Measurements from ENCODE around the gene NAPG.
A peak's percentile ranks its signal among the peaks of the same experiment; 100 is the strongest.
"Not testable (repeated sequence)": the region's sequence is repeated elsewhere in the genome, so short reads cannot be mapped to it uniquely, and the experiment has no call there.

Gene NAPG

DNA sequence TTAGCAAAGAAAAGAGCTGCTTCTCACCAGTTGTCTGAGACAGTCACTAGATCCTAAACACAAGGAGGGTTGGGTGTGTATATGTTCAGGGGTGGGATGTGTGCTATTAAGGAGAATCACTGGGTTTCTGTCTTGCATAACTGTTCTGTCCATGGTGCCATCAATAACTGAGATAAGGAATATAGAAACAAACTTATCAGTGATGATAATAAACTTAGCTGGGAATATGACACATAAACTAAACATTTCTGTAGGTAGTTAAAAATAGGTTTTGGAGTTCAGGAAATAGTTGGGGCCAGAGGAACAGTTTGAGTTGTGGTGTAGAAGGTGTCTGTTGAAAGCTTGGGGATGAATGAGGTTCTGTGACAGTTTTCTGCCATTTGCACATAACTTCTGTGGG is 17.4 kb downstream of the NAPG start:
- TF ChIP-seq, protein P1, sequence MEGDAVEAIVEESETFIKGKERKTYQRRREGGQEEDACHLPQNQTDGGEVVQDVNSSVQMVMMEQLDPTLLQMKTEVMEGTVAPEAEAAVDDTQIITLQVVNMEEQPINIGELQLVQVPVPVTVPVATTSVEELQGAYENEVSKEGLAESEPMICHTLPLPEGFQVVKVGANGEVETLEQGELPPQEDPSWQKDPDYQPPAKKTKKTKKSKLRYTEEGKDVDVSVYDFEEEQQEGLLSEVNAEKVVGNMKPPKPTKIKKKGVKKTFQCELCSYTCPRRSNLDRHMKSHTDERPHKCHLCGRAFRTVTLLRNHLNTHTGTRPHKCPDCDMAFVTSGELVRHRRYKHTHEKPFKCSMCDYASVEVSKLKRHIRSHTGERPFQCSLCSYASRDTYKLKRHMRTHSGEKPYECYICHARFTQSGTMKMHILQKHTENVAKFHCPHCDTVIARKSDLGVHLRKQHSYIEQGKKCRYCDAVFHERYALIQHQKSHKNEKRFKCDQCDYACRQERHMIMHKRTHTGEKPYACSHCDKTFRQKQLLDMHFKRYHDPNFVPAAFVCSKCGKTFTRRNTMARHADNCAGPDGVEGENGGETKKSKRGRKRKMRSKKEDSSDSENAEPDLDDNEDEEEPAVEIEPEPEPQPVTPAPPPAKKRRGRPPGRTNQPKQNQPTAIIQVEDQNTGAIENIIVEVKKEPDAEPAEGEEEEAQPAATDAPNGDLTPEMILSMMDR (IDR thresholded peaks at IDR 0.05; ENCODE audit: low read length, missing control alignments) = no peak

DNA sequence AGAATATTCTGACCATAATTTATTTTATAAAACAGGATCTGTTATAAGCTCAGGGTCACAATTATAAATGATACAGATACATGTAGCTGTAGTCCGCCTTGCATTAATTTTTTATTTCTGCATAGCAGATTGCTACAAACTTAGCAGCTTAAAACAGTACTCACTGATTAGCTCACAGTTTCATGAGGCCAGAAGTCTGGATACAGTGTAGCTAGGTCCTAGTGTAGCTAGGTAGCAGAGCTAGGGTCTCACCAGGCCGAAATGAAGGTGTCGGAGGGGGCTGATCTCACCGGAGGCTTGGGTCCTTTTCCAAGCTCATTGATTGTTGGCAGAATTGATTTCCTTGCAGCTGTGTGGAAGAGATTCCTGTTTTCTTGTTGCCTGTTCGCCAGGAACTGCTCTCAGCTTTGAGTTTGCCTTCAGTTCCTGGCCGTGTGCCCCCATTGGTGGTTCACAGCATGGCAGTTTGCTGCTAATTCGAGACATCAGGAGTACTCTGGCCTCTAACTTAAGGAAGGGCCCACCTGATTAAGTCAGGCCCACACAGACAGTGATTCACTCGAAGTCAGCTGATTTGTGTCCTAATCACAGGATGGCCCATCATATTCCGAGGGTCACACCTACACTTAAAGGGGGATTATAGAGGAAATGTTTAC is 18.4 kb downstream of the NAPG start:
- no peak for DNase-seq (ENCODE audit: low read depth)

More for the DNA sequence above, 17.4 kb downstream of the NAPG start:
- peak; percentile 16 for DNase-seq (ENCODE audit: low read depth)
- no peak overlapping the region for H3K4me3 ChIP-seq (replicated peaks; ENCODE audit: low read depth, low read length)

DNA sequence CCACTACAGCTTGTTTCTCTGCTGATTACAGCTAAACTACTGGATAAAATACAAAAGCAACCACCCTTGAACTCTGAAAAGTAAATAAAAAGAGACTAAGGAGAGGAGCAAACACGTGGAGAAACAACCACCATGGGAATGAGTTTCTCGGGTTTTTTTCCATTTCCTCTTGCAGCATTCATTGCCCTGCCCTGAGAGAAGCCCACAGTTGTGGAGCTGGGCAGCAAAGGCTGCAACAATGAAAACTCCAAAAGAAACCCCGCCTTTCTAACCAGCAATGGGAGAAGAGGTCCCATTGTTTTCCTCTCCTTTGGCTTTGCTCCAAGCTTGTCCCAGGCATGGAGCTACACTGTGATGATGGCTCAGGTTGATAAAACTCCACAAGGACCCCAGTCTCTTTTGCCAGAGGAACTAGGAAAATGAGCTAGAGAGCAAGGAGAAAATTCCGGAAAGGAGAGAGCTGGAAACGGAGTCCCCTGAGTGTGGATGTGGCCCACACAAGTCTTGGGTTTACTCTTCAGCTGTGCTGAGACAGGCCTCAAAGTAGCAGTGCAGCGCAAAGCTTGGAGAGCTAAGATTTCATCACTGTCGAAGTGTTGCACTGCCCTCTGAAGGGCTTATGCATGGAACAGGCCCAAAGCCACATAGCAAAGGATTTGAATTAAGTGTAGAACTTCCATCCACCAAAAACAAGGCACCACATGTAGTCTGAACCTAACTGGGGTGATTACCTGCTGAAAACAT is 20.9 kb downstream of the NAPG start:
- TF ChIP-seq, protein P1 (IDR thresholded peaks at IDR 0.05; ENCODE audit: low read length, missing control alignments) = no peak
- no peak overlapping the region for H3K4me3 ChIP-seq (replicated peaks; ENCODE audit: low read depth, low read length)
- peak; percentile 38 for DNase-seq (ENCODE audit: low read depth)

More for the DNA sequence above, 18.4 kb downstream of the NAPG start:
- TF ChIP-seq, protein P1 (IDR thresholded peaks at IDR 0.05; ENCODE audit: low read length, missing control alignments) = no peak
- no peak overlapping the region for H3K4me3 ChIP-seq (replicated peaks; ENCODE audit: low read depth, low read length)

DNA sequence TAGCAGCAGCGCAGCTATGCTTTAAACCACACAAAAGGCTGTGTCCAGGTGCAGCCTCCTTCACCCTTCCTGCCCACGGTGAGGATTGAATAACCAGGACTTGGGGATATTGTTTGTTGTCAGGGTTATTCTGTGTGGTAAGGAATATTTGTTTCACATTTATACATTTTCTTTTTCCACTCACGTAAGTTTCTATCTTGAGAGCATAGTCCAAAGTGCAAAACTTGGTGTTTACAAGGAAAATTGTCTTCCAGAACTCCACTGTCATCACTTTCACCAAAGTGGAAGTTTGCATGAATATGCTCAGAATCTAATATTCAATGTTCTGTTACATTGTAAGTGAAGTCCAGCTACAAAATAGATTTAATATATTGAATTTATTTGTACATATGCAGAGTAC is 26.4 kb downstream of the NAPG start:
- DNase-seq (ENCODE audit: low read depth) = no peak
- no peak overlapping the region for H3K4me3 ChIP-seq (replicated peaks; ENCODE audit: low read depth, low read length)
- TF ChIP-seq, protein P1 (IDR thresholded peaks at IDR 0.05; ENCODE audit: low read length, missing control alignments) = no peak

DNA sequence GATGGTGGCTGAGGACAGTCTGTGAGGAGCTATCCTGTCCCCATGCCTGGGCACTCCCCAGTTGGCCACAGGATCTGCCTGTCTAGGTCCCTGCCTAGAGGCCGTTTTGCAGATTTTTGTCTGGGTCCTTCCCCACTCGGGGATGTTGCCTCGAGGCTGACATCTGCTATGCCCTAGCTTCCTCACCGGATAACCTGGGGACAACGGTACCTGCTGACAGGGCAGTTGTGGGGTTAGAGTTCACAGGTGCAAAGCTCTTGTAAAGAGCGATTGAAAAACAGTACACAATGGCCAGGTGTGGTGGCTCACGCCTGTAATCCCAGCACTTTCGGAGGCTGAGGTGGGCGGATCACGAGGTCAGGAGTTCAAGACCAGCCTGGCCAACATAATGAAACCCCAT is 30.4 kb downstream of the NAPG start:
- not testable (repeated sequence) for H3K4me3 ChIP-seq (replicated peaks; ENCODE audit: low read depth, low read length); DNase-seq (ENCODE audit: low read depth)

DNA sequence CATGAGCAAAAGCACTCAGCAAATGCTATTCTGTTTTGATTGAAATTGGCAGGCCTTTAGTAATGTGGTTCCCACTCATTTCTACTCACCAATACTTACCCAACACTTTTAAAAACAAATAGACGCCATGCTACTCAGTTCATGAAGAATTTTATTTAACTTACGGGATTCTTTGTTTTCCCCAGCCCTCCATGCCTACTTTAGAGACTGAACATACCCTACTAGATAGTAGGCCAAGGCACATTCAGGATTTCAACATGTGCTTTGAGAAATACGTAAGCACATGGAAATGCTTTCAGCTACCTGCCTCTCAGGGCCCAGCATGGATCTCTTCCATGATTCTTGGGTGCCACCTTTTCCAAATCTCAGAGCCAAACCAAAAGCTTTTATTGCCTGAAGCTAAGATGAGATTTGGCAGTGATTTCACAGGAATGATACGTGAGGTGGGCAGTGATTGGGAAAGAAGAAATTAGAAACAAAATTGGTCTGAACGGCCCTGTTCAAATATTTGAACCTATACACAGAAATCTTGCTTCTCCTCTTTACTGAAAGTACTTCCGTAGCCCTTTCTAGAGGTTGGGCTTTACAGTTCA is 31.4 kb downstream of the NAPG start:
- no peak overlapping the region for H3K4me3 ChIP-seq (replicated peaks; ENCODE audit: low read depth, low read length)
- TF ChIP-seq, protein P1 (IDR thresholded peaks at IDR 0.05; ENCODE audit: low read length, missing control alignments) = no peak
- no peak for DNase-seq (ENCODE audit: low read depth)

DNA sequence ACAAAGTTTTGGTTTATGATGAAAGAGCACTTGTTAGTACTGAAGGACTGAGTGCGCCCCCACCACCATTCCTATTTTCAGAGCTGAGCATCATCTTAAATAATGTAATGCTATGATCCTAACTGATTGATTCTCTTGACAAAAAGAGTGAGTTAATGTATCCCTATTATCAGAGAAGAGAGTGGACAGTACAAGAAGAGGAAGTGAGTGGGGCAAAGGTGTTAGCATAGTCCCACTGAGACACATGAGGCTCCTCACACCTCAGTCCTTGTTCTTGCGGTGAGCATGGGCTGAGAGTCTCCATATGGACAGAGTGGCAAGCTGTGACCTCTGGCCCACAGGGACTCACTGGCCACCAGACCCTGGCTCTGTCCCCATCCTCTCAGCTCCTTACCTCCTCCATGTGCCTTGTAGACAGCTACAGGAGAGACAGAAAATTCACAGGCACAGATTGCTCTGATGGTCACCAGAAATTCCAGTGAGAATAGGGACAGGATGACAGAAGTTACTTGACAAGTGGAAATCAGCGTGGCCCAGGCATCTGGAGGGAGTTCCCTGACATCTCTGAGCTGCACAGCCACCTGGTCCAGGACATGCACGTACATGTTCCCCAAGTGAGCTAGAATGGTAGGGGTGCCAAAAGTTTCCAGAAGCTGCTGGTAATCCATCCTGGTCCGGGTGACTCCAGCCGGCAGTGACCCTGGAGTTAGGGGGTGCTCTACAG is 32.6 kb downstream of the NAPG start:
- no peak for DNase-seq (ENCODE audit: low read depth)
- no peak overlapping the region for H3K4me3 ChIP-seq (replicated peaks; ENCODE audit: low read depth, low read length)
- TF ChIP-seq, protein P1 (IDR thresholded peaks at IDR 0.05; ENCODE audit: low read length, missing control alignments) = no peak

Measured in fibroblast of pulmonary artery (primary cell).